ENCODE measurements around the gene ZNF263. TPM values are rescaled to one million over a fixed set of nuclear protein-coding genes. Genes with fewer than 3 reads are reported as not detected.

The ZNF263 gene
- total RNA-seq, 1 experiment from 2014 or later, result 29.5 TPM

DNA sequence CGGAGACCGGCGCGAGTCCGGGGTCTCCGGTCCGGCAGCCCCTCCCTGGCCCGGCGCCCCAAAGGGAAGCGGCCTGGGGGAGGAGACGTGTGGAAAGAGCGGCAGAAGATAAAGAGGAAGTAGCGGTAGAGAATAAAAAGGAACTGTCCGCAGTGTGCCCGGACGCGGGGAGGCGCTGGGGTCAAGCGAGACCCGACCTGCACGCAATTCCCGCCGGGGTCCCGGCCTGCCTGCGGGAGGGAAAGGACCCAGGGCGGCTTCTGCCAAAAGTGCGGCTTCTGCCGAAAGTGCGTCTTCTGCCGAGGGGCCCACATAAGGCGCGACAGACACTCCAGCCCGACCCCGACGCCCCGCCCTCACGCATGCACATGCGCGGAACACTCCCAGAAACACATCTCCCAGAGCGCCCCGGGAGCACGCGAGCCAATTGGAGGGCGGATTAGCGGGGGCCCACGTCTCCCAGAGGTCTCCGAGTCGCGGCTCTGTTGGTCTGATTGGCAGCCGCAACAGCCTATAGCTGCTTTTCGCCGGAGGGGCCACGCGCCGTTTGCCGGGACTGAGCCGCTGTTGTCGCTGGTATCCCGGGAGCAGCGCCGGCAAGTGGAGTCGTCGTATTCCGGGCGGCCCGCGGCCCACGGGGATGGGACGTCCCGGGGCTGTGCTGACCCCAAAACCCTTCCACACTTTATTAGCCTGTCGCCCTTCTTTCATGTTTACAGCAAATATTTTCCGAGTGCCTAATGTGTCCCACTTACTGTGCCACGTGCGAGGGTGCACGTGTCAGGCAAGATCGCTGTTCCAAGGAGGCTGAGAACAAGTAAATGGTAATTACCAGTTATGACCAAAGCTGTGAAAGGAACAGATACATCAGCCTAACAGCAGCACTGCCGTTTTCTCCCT lies 18.9 kb upstream of the ZNF263 start (continued):
- TF ChIP-seq NR3C1 (CRISPR knock-in tag; conservative IDR thresholded peaks at IDR 0.05; ENCODE audit: low read depth), result no peak
- TF ChIP-seq, protein P1, sequence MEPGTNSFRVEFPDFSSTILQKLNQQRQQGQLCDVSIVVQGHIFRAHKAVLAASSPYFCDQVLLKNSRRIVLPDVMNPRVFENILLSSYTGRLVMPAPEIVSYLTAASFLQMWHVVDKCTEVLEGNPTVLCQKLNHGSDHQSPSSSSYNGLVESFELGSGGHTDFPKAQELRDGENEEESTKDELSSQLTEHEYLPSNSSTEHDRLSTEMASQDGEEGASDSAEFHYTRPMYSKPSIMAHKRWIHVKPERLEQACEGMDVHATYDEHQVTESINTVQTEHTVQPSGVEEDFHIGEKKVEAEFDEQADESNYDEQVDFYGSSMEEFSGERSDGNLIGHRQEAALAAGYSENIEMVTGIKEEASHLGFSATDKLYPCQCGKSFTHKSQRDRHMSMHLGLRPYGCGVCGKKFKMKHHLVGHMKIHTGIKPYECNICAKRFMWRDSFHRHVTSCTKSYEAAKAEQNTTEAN (CRISPR knock-in tag; IDR thresholded peaks at IDR 0.05), result peak; percentile 86
- no peak for TF ChIP-seq MXD4 (CRISPR knock-in tag; IDR thresholded peaks at IDR 0.05; ENCODE audit: borderline replicate concordance)
- peak; percentile 76; the same call in 1 of the 2 replicates for TF ChIP-seq SMAD3 (CRISPR knock-in tag; IDR thresholded peaks at IDR 0.05; ENCODE audit: borderline replicate concordance)
- no peak for TF ChIP-seq PRRX2 (CRISPR knock-in tag; IDR thresholded peaks at IDR 0.05)
- peak; percentile 70; the same call in 1 of the 2 replicates for TF ChIP-seq ZNF219 (CRISPR knock-in tag; IDR thresholded peaks at IDR 0.05; ENCODE audit: borderline replicate concordance)
- TF ChIP-seq ELF4 (CRISPR knock-in tag; IDR thresholded peaks at IDR 0.05; ENCODE audit: low read depth), result no peak
- no peak for TF ChIP-seq OVOL2 (CRISPR knock-in tag; IDR thresholded peaks at IDR 0.05; ENCODE audit: borderline replicate concordance)
- no peak for TF ChIP-seq JAZF1 (CRISPR knock-in tag; IDR thresholded peaks at IDR 0.05)
- TF ChIP-seq, protein P2, sequence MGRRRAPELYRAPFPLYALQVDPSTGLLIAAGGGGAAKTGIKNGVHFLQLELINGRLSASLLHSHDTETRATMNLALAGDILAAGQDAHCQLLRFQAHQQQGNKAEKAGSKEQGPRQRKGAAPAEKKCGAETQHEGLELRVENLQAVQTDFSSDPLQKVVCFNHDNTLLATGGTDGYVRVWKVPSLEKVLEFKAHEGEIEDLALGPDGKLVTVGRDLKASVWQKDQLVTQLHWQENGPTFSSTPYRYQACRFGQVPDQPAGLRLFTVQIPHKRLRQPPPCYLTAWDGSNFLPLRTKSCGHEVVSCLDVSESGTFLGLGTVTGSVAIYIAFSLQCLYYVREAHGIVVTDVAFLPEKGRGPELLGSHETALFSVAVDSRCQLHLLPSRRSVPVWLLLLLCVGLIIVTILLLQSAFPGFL (CRISPR knock-in tag; IDR thresholded peaks at IDR 0.05; ENCODE audit: borderline replicate concordance), result no peak
- no peak for TF ChIP-seq ZNF317 (CRISPR knock-in tag; IDR thresholded peaks at IDR 0.05; ENCODE audit: borderline replicate concordance, low read depth)
- TF ChIP-seq, protein P3, sequence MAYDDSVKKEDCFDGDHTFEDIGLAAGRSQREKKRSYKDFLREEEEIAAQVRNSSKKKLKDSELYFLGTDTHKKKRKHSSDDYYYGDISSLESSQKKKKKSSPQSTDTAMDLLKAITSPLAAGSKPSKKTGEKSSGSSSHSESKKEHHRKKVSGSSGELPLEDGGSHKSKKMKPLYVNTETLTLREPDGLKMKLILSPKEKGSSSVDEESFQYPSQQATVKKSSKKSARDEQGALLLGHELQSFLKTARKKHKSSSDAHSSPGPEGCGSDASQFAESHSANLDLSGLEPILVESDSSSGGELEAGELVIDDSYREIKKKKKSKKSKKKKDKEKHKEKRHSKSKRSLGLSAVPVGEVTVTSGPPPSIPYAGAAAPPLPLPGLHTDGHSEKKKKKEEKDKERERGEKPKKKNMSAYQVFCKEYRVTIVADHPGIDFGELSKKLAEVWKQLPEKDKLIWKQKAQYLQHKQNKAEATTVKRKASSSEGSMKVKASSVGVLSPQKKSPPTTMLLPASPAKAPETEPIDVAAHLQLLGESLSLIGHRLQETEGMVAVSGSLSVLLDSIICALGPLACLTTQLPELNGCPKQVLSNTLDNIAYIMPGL (CRISPR knock-in tag; IDR thresholded peaks at IDR 0.05), result 0 out of 2 replicates have a peak, but pooled peaks have one; percentile 39
- peak; percentile 71; the same call in 1 of the 2 replicates for TF ChIP-seq NR1H2 (CRISPR knock-in tag; IDR thresholded peaks at IDR 0.05)
- TF ChIP-seq TEAD4 (CRISPR knock-in tag; IDR thresholded peaks at IDR 0.05), result 0 out of 2 replicates have a peak, but pooled peaks have one; percentile 14
- no peak for TF ChIP-seq ZNF423 (CRISPR knock-in tag; IDR thresholded peaks at IDR 0.05)
- TF ChIP-seq, protein P4, sequence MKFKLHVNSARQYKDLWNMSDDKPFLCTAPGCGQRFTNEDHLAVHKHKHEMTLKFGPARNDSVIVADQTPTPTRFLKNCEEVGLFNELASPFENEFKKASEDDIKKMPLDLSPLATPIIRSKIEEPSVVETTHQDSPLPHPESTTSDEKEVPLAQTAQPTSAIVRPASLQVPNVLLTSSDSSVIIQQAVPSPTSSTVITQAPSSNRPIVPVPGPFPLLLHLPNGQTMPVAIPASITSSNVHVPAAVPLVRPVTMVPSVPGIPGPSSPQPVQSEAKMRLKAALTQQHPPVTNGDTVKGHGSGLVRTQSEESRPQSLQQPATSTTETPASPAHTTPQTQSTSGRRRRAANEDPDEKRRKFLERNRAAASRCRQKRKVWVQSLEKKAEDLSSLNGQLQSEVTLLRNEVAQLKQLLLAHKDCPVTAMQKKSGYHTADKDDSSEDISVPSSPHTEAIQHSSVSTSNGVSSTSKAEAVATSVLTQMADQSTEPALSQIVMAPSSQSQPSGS (CRISPR knock-in tag; IDR thresholded peaks at IDR 0.05; ENCODE audit: borderline replicate concordance, low read depth), result no peak
- TF ChIP-seq SMAD4 (CRISPR knock-in tag; IDR thresholded peaks at IDR 0.05), result peak; percentile 76; the same call in 1 of the 2 replicates
- TF ChIP-seq ATF1 (CRISPR knock-in tag; IDR thresholded peaks at IDR 0.05), result no peak
- TF ChIP-seq NFYB (CRISPR knock-in tag; conservative IDR thresholded peaks at IDR 0.05; ENCODE audit: low read depth), result peak; percentile 97
- TF ChIP-seq, protein P5, sequence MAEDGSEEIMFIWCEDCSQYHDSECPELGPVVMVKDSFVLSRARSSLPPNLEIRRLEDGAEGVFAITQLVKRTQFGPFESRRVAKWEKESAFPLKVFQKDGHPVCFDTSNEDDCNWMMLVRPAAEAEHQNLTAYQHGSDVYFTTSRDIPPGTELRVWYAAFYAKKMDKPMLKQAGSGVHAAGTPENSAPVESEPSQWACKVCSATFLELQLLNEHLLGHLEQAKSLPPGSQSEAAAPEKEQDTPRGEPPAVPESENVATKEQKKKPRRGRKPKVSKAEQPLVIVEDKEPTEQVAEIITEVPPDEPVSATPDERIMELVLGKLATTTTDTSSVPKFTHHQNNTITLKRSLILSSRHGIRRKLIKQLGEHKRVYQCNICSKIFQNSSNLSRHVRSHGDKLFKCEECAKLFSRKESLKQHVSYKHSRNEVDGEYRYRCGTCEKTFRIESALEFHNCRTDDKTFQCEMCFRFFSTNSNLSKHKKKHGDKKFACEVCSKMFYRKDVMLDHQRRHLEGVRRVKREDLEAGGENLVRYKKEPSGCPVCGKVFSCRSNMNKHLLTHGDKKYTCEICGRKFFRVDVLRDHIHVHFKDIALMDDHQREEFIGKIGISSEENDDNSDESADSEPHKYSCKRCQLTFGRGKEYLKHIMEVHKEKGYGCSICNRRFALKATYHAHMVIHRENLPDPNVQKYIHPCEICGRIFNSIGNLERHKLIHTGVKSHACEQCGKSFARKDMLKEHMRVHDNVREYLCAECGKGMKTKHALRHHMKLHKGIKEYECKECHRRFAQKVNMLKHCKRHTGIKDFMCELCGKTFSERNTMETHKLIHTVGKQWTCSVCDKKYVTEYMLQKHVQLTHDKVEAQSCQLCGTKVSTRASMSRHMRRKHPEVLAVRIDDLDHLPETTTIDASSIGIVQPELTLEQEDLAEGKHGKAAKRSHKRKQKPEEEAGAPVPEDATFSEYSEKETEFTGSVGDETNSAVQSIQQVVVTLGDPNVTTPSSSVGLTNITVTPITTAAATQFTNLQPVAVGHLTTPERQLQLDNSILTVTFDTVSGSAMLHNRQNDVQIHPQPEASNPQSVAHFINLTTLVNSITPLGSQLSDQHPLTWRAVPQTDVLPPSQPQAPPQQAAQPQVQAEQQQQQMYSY (CRISPR knock-in tag; IDR thresholded peaks at IDR 0.05), result peak; percentile 27; the same call in 1 of the 2 replicates
- TF ChIP-seq, protein P6, sequence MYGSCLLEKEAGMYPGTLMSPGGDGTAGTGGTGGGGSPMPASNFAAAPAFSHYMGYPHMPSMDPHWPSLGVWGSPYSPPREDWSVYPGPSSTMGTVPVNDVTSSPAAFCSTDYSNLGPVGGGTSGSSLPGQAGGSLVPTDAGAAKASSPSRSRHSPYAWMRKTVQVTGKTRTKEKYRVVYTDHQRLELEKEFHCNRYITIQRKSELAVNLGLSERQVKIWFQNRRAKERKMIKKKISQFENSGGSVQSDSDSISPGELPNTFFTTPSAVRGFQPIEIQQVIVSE (CRISPR knock-in tag; IDR thresholded peaks at IDR 0.05; ENCODE audit: borderline replicate concordance), result no peak
- TF ChIP-seq CREM (CRISPR knock-in tag; IDR thresholded peaks at IDR 0.05), result peak; percentile 58; the same call in 1 of the 2 replicates
- TF ChIP-seq, protein P7, sequence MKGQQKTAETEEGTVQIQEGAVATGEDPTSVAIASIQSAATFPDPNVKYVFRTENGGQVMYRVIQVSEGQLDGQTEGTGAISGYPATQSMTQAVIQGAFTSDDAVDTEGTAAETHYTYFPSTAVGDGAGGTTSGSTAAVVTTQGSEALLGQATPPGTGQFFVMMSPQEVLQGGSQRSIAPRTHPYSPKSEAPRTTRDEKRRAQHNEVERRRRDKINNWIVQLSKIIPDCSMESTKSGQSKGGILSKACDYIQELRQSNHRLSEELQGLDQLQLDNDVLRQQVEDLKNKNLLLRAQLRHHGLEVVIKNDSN (CRISPR knock-in tag; IDR thresholded peaks at IDR 0.05), result peak; percentile 82
- TF ChIP-seq ZNF396 (CRISPR knock-in tag; IDR thresholded peaks at IDR 0.05; ENCODE audit: borderline replicate concordance), result no peak
- TF ChIP-seq RELA (CRISPR knock-in tag; IDR thresholded peaks at IDR 0.05; ENCODE audit: borderline replicate concordance), result 0 out of 2 replicates have a peak, but pooled peaks have one; percentile 51
- TF ChIP-seq ZBTB21 (CRISPR knock-in tag; IDR thresholded peaks at IDR 0.05; ENCODE audit: borderline replicate concordance), result peak; percentile 13; the same call in 1 of the 2 replicates

Data from WTC11 (cell line).